Upper lobe of right lung (tissue), 1 donor: ENCODE results near the gene GRWD1. TPM values are rescaled to one million over a fixed set of nuclear protein-coding genes. Genes with fewer than 3 reads are reported as not detected.

Experiments
- ATAC-seq: fragments of 200-7000 bp; cut with Tn5 transposase; one replicate; pipeline ENCODE4 v1.9.1; 2020; ENCODE audit warnings: mild to moderate bottlenecking, moderate library complexity
- DNase-seq: peaks from one replicate; pipeline ENCODE4 v3.0.0-alpha.2; 2020
- H3K27ac ChIP-seq: fragments of 200-600 bp; one replicate; pipeline ENCODE4 v1.8.0; 2022
- H3K27me3 ChIP-seq: fragments of 200-600 bp; one replicate; pipeline ENCODE4 v1.8.0; 2022; ENCODE audit warnings: mild to moderate bottlenecking
- H3K36me3 ChIP-seq: fragments of 200-600 bp; one replicate; pipeline ENCODE4 v1.8.0; 2022
- H3K4me1 ChIP-seq: fragments of 200-600 bp; one replicate; pipeline ENCODE4 v1.8.0; 2022
- H3K4me3 ChIP-seq: fragments of 200-600 bp; one replicate; pipeline ENCODE4 v1.8.0; 2022; ENCODE audit warnings: mild to moderate bottlenecking
- H3K9me3 ChIP-seq: fragments of 200-600 bp; one replicate; pipeline ENCODE4 v1.8.0; 2022
- intact Hi-C: fragments of 100-400 bp; cut with DNase I; formaldehyde crosslinking; loops from one replicate; pipeline ENCODE4 v1.11.0; 2022
- total RNA-seq: library from RNA; stranded (reverse); fragmentation: NEBNext Ultra II Directional; extraction: Animal tissue kit (Norgen Biotek cat#: 25700); gene quantifications from one replicate; pipeline ENCODE4 v1.2.1, GENCODE V29; 2021
- TF ChIP-seq, protein P1 (sequence below): fragments of 200-600 bp; IDR thresholded peaks from one replicate; pipeline ENCODE4 v1.8.0; 2022; ENCODE audit warnings: antibody characterized with exemption
- donor health status: DM: no; HTN: yes; CAD: no; lungs with severe emphysema.

GRWD1 gene
- total RNA-seq, 1 donor from 2014 or later: 27.1 TPM

DNA sequence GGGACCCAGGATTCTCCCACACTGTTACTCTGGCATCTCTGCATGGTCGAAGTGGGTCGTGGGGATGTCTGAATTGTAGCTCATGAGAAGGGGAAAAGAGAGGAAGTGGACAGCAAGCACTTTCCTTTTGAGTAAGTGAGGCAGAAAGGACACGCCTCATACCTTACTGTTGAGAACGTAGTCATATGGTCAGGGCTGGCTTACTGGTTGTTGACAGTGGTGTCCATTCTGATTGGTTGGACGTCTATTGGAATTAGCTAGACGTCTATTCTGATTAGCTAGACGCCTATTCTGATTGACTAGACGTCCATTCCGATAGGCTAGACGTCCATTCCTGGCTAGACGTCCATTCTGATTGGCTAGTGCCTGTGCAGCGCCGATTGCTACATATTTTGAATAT, 39.9 kb upstream of the GRWD1 start:
- TF ChIP-seq, protein P1, sequence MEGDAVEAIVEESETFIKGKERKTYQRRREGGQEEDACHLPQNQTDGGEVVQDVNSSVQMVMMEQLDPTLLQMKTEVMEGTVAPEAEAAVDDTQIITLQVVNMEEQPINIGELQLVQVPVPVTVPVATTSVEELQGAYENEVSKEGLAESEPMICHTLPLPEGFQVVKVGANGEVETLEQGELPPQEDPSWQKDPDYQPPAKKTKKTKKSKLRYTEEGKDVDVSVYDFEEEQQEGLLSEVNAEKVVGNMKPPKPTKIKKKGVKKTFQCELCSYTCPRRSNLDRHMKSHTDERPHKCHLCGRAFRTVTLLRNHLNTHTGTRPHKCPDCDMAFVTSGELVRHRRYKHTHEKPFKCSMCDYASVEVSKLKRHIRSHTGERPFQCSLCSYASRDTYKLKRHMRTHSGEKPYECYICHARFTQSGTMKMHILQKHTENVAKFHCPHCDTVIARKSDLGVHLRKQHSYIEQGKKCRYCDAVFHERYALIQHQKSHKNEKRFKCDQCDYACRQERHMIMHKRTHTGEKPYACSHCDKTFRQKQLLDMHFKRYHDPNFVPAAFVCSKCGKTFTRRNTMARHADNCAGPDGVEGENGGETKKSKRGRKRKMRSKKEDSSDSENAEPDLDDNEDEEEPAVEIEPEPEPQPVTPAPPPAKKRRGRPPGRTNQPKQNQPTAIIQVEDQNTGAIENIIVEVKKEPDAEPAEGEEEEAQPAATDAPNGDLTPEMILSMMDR: no peak
- Histone ChIP-seq H3K27ac (no peak overlapping the region), H3K9me3 (no peaks in the 10 kb centered on the region), H3K4me3 (no peak overlapping the region), H3K4me1 (no peaks in the 10 kb centered on the region), H3K36me3 (no peaks in the 10 kb centered on the region), H3K27me3 (peaks cover 4% of the 10 kb centered on the region)
- intact Hi-C loops: no loop called here
- ATAC-seq (no peak), DNase-seq (no peak)

DNA sequence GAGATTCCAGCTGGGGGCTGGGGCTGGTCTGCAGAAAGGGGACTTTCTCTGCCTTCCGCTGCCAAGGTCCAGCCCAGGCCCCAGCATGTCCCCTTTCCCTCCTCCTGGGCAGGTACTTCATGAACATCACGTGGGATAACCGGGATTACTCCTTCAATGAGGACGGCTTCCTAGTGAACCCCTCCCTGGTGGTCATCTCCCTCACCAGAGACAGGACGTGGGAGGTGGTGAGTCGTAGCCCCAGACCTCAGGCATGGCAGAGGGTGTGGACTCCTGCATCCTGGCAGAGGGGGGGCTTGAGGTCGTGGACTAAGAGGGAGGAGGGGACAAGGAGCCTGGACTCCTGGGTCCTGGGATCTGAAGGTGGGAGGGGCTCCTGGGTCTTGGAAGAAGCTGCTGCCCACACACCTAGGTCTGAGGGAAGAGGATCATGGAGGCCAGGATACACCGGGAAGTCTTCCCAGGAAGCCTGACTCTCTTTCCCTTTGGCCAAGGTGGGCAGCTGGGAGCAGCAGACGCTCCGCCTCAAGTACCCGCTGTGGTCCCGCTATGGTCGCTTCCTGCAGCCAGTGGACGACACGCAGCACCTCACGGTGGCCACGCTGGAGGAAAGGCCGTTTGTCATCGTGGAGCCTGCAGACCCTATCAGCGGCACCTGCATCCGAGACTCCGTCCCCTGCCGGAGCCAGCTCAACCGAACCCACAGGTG, 31.8 kb upstream of the GRWD1 start:
- Histone ChIP-seq H3K27ac (no peak overlapping the region), H3K36me3 (no peaks in the 10 kb centered on the region), H3K4me1 (no peaks in the 10 kb centered on the region), H3K27me3 (peaks cover 31% of the 10 kb centered on the region), H3K9me3 (no peaks in the 10 kb centered on the region), H3K4me3 (no peak overlapping the region)
- TF ChIP-seq, protein P1: no peak
- DNase-seq (peak; percentile 59), ATAC-seq (no peak)
- intact Hi-C loops: no loop called here

DNA sequence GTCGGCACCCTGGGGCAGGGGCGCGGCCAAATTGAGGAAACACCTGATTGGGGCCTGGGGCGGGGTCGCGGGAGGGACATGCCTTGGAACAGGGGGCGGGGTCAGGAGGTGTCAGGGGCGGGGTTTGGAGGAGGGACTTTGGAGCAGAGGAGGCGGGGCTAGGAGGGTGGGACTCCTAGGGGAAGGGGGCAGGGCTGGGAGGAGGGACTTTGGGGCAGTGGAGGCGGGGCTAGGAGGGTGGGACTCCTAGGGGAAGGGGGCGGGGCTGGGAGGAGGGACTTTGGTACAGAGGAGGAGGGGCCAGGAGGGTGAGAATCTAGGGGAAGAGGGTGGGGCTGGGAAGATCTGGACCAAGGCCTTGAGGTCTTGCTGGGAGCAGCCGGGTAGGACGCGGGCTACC, 30.4 kb upstream of the GRWD1 start:
- TF ChIP-seq, protein P1: no peak
- H3K27ac ChIP-seq: no peak overlapping the region
- intact Hi-C loops: no loop called here
- H3K4me3 ChIP-seq: peak overlapping the region; percentile 19
- H3K36me3 ChIP-seq: no peaks in the 10 kb centered on the region
- DNase-seq (peak; percentile 87), ATAC-seq (peak; percentile 96)
- H3K4me1 ChIP-seq: no peaks in the 10 kb centered on the region
- H3K9me3 ChIP-seq: no peaks in the 10 kb centered on the region
- H3K27me3 ChIP-seq: peaks cover 31% of the 10 kb centered on the region

DNA sequence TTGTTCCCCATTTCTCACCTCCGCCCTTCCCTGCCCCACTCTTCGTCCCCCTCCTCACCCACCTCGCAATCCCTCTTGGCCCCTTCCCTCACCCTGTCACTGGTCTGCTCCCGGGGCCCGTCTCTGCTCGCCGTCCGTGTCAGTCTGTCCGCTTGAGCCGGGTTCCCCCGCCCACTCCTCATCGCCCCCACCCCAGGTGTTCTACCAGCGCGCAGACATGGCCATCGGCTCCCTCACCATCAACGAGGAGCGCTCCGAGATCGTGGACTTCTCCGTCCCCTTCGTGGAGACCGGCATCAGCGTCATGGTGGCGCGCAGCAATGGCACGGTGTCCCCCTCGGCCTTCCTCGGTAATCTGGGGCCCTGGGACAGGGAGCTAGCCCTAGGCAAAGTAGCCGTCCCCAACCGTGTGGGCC, 30.0 kb upstream of the GRWD1 start:
- Histone ChIP-seq H3K4me3 (peak overlapping the region; percentile 8), H3K9me3 (no peaks in the 10 kb centered on the region), H3K27ac (no peak overlapping the region), H3K36me3 (no peaks in the 10 kb centered on the region), H3K27me3 (peaks cover 31% of the 10 kb centered on the region), H3K4me1 (no peaks in the 10 kb centered on the region)
- TF ChIP-seq, protein P1: no peak
- intact Hi-C loops: no loop called here
- DNase-seq: no peak
- no peak for ATAC-seq

DNA sequence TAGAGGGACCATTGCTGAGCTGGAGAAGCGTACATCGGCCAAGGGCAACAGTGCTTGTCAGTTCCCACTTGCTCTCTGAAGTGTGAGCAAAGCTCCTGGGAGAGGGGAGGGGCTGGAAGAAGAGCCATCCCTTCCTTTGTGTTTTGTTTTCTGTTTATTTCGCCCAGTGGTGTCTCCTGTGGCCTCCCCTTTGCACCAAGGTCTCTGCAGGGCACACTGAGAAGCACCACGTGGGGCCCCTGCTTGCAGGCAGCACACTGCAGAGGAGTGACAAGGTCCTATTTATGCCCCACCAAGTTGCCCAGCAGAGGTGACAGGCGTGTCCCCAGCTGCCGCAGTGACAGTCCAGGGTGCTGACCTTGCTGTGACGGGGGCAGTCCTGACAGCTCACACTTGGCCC, 28.4 kb upstream of the GRWD1 start:
- Histone ChIP-seq H3K4me1 (no peaks in the 10 kb centered on the region), H3K4me3 (no peak overlapping the region), H3K27me3 (peaks cover 28% of the 10 kb centered on the region), H3K27ac (no peak overlapping the region), H3K36me3 (no peaks in the 10 kb centered on the region), H3K9me3 (no peaks in the 10 kb centered on the region)
- ATAC-seq: no peak
- TF ChIP-seq, protein P1: no peak
- intact Hi-C loops: no loop called here
- DNase-seq: no peak
